GM18861 (cell line): ENCODE results near the gene POTEF.
"Not testable (repeated sequence)": the region's sequence is repeated elsewhere in the genome, so short reads cannot be mapped to it uniquely, and the experiment has no call there.

Source experiments
- ATAC-seq: cut with Tn5 transposase; IDR thresholded peaks from one replicate; pipeline ENCODE4 v1.9.1; 2021; ENCODE audit not compliant: unreplicated experiment

Gene POTEF

DNA sequence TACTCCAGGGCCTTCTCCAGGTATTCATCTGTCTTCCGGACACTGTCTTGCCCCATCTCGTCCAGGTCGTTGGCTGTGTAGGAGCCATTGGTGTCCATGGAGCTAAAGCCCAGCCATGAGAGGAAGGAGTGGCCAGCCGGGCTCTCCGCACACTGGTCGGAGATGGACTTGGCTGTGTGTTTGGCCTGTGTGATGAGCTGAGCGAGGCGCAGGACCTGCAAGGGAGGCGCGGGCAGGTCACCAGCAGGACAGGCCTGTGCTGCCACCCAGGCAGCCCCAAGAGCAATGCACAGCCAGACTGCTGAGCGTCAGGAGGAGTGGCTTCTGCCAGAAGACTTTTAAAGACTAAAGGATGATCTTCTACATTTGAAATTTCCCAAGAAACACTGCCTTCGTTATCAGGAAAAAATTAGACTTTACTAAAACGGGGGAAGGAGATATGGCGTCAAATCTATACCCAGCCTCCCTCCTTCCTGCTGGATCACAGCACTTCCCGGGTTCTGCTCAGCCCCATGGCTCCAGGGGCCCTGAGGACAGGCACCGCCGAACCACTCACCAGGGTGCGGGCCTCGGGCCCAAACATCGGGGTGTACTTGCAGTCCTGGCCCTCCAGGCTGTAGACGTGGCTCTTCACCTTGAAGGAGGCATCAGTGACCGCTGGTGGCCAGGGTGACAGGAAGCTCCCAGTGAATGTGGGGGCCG lies 24.9 kb upstream of the POTEF start:
- not testable (repeated sequence) for ATAC-seq

DNA sequence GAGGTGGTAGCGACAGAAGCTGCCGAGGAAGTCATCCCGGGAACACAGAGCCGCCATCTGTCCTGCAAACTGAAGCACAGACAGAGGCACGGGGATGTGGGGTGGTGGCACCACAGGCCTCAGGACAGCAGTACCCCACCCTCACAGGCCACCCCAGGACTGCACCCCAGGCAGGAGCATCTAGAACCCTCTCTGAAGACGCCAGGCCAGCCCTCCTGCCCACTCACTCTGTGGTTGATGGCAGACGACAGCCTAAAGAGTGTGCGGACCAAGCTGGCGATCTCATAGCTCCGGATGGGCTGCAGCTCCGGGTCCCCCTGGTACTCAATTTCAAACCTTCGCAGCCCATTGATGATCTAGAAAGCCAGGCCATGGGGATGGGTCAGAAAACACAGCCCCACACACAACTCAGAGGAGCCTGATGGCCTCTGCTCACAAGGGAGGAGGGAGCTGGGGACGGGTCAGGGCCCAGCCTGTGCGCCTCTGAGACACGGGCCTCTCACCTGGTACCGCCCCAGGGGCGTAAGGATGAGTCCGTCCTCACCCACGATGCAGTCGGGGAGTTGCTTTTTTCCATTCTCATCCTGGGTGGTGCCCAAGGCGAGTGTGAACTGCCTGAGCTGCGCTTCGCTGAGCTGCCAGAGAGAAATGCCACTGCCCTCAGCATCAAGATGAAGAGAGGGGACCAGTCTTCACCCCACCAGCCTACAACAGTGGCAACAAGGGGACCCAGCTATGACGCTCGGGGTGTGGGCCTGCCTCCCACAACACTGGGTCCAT lies 24.0 kb upstream of the POTEF start:
- no peak for ATAC-seq

DNA sequence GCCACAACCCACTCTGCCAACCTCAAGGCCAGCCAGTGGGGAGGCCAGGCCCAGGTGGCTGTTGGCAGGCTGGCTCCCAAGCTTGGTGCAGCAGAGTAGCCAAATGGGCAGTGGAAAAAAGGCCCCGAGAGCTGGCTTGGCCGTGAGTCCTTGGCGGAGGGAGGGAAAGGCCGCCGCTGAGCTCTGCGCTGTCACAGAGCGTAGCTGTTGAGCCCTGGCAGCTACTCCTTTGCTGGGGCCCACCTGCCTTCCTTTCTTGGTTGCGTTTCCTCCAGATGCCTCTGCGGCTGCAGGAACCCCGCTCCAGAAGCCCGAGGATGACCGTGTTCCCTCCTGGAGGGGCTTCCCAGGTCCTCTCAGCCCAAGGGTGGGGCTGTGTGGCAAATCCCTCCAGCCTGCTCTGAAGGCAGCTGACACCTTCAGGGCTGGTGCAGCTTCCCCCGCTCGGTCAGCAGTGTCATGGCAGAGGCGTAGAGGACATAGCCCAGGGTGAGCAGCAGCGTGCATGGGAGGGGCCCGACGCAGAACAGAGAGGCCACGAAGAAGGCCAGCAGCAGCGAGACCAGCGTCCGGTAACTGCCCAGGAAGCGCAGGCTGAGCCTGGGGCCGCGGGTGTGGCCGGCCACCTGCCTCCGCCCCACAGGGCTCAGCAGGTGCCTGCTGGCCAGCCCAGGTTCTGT lies 23.3 kb upstream of the POTEF start:
- not testable (repeated sequence) for ATAC-seq

DNA sequence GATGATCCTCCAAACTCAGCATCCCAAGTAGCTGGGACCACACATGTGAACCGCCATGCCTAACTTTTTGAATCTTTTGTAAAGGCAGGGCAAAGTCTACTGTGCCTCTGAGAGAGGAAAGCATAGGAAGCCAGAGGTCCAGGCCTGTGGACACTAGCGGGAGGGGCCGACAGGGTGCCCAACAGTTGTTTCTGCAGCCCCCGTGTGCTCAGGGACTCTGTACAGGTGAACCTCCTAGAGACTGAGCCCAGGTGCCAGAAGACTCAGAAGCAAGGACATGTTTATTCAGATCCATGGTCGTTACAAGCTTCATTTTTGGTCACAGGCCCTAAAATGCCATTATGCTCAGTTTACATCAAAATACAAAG lies 22.1 kb upstream of the POTEF start:
- not testable (repeated sequence) for ATAC-seq

DNA sequence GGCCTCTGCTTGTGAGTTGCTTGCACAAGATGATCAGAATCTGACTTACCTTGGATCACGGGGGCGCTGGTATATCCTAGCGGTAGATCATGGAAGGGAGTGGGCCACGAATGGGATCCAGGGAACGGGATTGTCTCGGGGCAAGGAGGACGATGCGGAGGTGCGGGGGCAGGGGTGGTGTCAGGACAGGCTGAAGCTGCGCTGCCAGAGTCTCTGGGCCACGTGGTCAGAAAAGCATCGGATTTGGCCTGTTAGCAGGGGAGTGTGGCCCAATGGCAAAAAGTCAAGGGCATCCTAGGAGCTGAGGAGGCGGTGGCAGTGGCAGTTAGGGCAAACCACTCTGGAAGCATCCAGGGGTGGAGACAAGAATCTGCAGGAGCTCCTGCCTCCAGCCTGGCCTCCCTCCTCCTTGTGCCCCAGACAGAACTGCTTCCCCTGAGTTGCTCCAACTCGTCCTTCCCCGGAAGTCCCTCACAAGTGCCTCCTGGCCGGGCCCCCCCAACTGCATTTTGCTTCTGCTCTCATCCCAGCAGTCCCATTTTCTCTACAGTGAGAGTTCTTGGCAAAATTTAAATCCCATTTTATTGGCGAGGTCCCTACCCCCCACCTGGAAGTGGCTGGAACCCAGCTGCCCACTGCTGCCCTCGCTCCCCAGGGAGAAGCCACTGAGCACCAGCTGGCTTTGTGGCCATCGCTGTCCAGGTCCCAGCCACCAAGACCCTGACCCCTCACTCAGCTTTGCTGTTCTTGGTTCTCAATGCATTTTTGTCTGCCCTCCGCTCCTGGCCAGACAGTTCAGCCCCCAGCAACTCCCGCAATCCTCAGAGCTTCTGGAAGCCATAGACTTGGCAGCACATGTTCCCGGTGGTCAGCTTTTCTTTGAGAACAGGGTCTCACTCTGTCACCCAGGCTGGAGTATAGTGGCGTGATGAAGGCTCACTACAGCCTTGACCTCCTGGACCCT lies 21.4 kb upstream of the POTEF start:
- ATAC-seq = no peak

DNA sequence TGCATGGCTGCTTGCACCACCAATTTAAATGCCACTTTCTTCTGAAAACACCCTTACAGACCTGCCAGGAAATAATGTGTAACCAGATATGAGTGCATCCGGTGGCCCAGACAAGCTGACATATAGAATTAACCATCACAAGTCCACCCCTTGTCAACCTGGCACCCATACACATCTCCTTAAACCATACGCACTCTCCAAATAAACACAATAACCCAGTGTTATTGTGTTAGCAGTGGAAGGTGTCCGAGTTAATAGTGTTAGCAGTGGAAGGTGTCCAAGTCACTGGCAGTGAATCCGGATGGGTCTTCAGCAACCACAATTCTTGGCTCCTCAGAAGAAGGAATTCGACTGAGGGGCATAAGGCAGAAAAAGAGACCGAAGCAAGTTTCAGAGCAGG lies 19.5 kb upstream of the POTEF start:
- not testable (repeated sequence) for ATAC-seq

DNA sequence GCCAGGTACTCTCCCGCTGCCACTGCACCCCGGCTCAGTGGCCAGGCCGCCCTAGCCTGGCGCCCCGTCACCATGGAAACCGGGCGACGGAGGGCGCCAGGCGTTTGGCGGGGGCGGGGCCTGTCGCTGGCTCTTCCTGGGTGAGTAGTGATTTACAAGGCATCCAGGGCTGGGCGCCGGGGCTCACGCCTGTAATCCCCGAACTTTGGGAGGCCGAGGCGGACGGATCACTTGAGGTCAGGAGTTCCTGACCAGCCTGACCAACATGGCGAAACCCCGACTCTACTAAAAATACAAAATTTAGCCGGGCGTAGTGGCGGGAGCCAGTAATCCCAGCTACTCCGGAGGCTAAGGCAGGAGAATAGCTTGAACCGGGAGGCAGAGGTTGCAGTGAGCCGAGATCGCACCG lies 16.0 kb upstream of the POTEF start, which contains the start of gene CCDC74B:
Gene CCDC74B (minus strand): TSS at position 107 of the 409 bp plus-strand sequence. CDS start 116 bp downstream, outside the sequence.
- ATAC-seq = peak; percentile 94

DNA sequence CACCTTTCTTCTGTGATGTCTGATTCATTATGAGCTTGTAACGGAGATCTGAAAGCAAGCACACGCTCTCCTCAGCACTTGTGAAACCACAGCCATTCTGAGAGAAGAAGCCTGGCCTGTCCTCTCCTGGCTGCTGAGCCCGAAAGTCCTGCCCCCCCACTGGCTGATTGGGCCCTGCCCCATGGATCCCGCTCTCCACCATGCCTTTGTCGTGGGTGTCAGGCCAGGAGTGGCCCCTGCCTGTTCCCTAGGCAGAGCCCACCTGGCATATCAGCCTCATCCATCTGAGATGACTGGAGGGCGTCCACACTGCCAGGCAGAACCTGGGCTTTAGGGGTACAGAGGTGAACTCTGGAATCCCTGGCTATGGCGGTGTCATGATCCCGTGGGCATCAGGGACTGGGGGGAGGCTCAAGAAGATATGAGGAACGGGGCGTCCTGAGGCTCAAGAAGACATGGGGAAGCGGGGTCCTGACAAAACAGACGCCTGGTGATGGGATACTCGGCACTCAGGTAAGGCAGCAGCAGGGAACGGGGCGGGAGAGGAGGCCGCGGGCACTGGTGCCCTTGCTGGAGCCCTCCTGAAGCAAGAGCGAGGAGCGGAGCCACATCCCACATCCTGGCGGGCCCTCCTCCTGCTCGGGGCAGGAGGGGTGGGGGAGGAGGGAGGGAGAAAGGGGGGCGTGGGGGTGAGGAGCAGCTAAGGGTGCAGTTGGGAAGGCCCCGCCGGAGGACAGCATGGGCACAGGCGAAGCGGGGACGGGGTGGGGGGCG lies 14.4 kb upstream of the POTEF start:
- ATAC-seq = not testable (repeated sequence)

DNA sequence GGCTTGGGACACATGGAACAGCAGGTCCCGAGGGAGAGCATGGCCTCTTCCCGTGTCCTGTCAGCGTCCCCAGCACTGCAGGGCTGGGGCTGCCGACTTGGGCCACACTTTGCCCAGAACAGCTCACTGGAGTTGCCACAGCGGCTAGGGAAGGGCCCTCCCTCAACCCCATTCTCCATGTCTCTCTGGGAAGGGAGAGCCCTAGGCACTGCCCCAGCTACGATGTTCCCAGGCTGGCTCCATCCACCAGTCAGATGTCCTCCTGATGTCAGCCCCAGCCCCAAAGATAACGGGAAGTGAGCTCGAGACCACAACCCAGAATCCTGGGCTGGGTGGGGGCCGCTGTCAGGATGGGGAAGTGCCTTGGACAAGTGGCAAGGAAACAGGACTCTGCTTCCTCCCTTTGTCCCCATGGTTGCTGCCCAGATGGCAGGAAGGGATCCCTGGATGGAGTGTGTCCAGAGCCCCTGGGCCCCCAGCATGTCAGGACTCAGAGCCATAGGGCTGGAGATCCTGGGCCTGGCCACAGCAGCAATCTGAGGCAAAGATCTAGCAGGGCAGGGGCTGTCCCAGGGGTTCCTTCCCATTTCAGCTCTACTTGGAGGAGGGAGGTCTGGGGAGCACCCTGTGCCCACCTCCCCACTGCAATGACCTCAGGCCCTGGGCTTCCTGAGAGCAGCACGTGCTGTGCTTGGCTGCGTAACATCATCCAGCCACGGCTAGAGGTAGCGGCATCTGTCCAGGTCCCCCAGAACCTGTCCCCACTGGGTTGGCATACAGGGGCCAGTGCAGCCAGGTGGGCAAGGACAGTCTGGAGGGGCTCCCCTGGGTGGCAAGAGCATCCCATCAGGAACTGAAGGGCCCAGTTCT lies 13.6 kb upstream of the POTEF start:
- ATAC-seq = not testable (repeated sequence)

DNA sequence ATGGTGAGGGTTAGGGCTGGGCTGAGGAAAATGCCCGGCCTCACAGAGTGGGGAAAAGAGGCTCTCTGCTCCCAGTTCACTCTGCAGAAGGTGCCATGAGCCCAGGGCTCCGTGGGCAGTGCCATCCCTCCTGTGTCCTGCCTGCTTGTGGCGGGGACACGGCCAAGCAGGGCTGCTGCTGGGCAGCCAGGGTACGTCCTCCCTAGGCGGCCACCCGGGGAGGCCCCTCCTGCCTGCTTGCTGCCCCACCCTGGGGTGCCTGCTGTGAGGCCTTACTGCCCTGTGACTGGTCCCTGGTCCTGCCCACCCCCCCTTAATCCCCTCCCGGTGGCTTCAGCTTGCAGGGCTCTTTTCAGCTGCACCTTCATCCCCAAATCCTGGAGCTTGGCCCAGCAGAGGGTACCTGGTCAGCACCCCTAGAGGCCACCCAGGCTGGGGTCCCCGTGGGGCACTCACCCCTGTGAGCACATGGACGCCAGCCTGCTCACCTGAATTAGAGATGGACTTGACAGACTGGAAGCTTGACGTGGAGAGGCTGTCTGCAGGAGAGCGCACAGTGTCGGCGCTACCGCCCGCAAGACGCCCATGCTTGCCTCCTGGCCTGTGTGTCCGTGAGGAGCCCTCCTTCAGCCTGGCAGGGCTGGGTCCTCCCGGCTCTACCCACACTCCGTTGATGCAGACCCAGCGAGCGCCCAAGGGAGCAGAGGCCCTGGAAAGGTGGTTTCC lies 12.8 kb upstream of the POTEF start:
- not testable (repeated sequence) for ATAC-seq

DNA sequence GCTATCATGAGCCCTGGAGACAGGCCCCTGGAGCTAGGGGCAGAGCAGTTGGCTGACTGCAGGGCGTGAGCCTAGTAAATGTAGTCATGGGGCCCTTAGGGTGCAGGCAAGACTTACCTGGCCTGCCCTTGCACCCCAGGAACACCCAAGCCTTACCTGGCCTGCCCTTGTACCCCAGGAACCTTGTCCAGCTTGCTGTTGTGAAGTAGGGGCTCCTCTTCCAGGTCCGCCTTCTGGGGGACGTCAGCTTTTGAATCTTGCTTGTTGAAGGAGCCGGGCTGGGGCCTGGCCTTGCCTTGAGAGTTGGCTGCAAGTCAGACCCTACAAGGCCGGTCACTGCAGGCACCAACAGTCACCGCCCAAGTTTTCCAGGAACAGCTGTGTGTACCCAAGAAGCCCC lies 12.0 kb upstream of the POTEF start:
- ATAC-seq = not testable (repeated sequence)

DNA sequence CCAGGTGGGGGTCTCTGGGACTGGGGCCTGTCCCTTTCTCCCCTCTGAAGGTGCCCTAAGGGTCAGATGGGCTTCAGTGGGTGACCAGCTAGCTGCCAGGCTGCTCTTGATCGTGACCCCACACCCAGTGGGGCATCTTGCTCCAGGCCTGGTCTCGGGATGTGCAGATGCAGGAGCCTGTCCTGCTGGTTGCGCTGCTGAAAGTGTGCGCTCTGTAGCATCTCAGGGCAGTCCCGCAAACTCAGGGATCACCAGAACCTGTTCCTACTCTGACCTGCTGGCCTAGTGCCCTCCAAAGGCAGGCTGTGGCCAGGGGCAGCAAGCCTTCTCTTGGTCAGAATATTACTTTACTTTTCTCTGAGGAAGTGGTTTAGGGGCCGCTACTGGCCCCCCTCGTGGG lies 11.5 kb upstream of the POTEF start:
- not testable (repeated sequence) for ATAC-seq

DNA sequence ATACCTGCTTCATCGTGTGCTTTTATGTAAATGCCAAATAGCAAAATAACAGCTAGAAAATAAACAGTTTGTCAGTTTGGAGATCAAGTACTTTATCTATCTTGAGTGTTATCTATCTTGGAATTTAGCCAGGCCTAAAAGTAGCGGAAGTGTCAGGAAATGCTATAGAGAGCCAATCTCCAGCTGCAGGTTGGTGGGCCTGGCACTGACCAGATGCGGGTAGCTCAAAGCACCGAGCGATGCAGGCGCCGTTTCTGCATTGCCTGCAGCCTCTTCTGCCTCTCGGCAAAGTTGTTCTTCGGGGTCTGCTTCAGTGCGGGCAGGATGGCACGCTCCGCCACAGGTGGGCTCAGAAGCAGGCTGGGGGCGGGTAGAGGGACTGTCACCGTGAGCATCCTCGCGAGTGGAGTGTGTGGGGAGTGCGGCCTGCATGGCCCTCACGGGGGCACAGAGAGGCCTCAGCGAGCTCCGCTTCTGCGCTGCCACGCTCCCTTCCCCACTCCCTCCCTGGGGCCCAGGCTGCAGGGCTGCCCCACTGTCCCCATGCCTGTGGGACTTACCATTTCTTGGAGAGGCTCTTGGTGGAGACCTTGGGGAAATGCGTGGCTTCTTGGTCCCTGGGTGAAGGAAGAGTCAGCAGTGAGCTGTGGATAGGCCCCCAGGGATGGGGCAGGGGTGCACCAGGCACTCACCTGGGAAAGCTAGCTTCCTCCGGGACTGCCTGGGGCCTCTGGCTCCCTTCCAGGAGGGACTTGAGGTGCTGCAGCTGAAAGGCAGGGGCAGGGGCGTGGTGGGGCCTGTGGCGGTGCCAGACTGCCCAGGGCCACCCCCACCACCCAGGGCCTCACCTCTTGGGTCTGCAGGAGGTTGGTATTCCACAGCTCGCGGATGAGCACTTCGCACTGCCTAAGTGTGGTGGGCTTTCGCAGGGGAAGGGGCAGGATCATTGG lies 10.6 kb upstream of the POTEF start:
- not testable (repeated sequence) for ATAC-seq

DNA sequence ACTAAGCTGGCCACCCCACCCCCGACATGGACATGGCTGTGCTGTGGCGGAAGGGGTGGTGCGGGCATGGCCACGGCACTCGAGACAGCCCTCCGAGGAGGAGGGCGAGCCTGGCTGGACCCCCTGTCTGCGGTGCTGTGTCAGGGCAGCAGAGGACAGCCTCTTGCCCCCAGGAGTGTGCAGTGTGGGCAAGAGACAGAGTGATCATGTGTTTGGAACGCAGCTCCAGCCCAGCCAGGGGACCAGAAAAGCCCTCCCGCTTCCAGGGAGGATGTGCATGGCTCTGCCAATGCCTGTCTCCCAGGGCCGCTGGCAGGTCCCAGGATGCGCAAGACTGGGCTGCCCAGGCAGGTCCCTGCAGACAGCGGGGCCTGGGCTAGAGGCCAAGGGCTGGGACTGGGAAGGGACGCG lies 9.8 kb upstream of the POTEF start:
- ATAC-seq = not testable (repeated sequence)

DNA sequence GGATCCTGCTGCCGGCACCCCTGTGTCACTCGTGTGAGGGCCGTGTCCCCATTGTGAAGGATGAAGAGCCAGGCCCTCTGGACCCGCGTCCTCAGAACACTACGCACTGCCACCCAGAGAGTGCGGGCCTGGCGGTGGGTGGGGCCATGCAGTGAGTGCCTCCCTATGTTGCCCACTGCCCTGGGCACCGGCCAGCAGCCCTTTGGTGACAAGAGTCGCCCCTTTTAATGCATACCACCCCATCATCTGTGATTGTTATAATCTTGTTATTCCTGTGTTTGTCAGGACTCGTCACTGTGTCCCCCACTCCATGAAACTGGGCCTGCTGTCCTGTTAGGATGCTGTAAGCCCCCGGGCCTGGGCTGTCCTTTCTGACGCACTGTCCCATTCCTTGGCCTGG lies 9.3 kb upstream of the POTEF start:
- ATAC-seq = not testable (repeated sequence)

DNA sequence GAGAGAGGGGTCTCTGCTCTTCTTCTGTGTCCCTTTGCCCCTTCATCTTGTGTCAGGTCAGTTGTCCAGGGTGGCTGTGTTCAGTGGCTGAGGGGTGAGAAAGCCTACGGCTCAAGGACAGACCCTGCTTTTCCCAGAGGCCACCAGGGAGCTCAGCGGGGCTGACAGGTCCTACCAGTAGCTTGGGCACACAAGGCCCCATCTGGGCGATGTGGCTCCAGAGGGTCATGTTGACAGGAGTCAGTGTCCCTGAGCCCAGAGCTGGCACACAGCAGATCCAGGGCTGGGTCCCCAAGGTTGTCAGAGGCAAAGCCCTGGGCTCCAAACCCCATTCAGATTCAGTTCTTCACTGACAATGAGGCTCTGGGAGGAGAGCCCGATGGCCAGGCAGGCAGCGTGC lies 8.1 kb upstream of the POTEF start:
- ATAC-seq = not testable (repeated sequence)

DNA sequence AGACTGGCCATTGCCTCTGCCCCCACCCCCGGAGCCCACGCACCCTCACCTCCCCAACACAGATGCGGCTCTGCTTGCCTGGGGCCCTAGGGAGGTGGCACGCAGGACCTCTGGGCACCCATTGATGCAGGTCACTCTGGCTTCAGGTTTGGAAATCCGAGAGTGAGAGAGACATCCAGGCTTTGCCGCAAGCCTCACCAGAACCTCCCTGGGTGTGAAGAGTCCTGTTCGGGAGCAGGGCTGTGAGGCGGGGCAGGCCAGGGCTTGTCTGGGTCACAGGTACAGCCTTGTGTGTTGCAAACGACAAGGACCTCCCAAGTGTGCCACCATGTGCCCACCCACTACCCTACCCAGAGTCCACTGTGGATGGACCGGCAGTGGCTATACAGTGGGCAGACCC lies 7.5 kb upstream of the POTEF start:
- not testable (repeated sequence) for ATAC-seq
